Transverse colon (tissue), 4 donors: ENCODE data around the gene ZNF366.

ENCODE experiments used
- CTCF ChIP-seq, 5 experiments: fragments of 200-600 bp in 3 of 5; fragments of 450-650 bp in 2 of 5; sonication (generic) in 3 of 5; IDR thresholded peaks; 1 replicate in 2 of 5; 2 replicates in 3 of 5; pipeline ENCODE4 v1.5.1; 2016 to 2017; ENCODE audit warnings: antibody characterized with exemption in 5 of 5, inconsistent platforms in 3 of 5, mild to moderate bottlenecking in 2 of 5, moderate library complexity in 1 of 5
- EP300 ChIP-seq: sonication (generic); formaldehyde crosslinking; IDR thresholded peaks from one replicate; pipeline ENCODE4 v1.6.1; 2017; ENCODE audit warnings: antibody characterized with exemption, low read depth
- POLR2A ChIP-seq: fragments of 450-650 bp; IDR thresholded peaks from one replicate; pipeline ENCODE4 v1.6.1; 2016; ENCODE audit warnings: antibody characterized with exemption, mild to moderate bottlenecking, moderate library complexity
- POLR2AphosphoS5 ChIP-seq, 3 donors: sonication (generic); formaldehyde crosslinking; IDR thresholded peaks; one replicate each; pipeline ENCODE4 v1.6.1; 2016; ENCODE audit warnings: antibody characterized with exemption in 3 of 3

- no peak for TF ChIP-seq CTCF (IDR thresholded peaks at IDR 0.05)
- TF ChIP-seq EP300, result no peak
- TF ChIP-seq POLR2A, result no peak
- no peak for TF ChIP-seq POLR2AphosphoS5 (IDR thresholded peaks at IDR 0.05)
Measured at GRCh38 chr5:72478276-72478675, 28.9 kb downstream of the ZNF366 start.
